Skeletal muscle satellite cell (primary cell): ENCODE measurements around the gene CLDN15.
A peak's percentile ranks its signal among the peaks of the same experiment; 100 is the strongest.
"Not testable (repeated sequence)": the region's sequence is repeated elsewhere in the genome, so short reads cannot be mapped to it uniquely, and the experiment has no call there.

ENCODE experiments used
- H3K27me3 ChIP-seq: 2 replicates; pipeline ENCODE4 v1.7.0; 2013; ENCODE audit warnings: low read length; ENCODE audit not compliant: control insufficient read depth, insufficient read depth
- H3K36me3 ChIP-seq: 2 replicates; pipeline ENCODE4 v1.7.0; 2013; ENCODE audit warnings: mild to moderate bottlenecking, control low read depth, low read length; ENCODE audit not compliant: insufficient read depth
- H3K4me1 ChIP-seq: 2 replicates; pipeline ENCODE4 v1.7.0; 2013; ENCODE audit warnings: low read length; ENCODE audit not compliant: control insufficient read depth, insufficient read depth
- H3K4me2 ChIP-seq: 2 replicates; pipeline ENCODE4 v1.7.0; 2013; ENCODE audit warnings: mild to moderate bottlenecking, low read length
- H3K4me3 ChIP-seq: 2 replicates; pipeline ENCODE4 v1.7.0; 2013; ENCODE audit warnings: low read length
- H3K9ac ChIP-seq: 2 replicates; pipeline ENCODE4 v1.7.0; 2013; ENCODE audit warnings: mild to moderate bottlenecking, low read depth, low read length, moderate library complexity
- H3K9me3 ChIP-seq: replicated peaks from 2 replicates; pipeline ENCODE4 v1.7.0; 2013; ENCODE audit warnings: mild to moderate bottlenecking, control low read depth, low read length

Gene CLDN15

DNA sequence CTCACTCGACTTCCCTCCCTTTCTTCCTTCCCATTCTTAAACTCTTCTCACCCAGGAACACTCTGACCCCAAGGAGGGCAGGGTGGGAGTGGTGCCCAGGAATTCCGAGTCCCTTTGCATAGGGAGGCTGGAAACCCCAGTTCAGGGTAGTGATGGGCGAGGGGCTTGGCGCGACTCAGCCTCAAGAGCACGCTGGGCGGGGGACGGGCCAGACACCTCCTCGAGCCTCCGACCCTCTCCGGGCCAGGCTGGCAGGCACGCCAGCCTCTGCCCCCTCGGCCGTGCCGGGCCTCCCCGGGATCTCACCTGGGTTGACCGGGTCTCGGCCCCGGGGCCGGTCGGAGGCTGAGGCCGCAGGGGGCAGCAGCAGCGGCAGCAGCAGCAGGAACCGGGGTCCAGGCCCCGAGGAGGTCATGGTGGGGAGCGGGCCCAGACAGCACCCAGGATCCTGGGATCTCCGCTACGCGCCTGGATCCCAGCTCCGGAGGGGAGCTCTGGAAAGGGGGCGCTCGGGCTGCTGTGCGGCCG lies 20.7 kb downstream of the CLDN15 start:
- Histone ChIP-seq H3K36me3 (peaks cover 21% of the 10 kb centered on the region), H3K9me3 (no peaks in the 10 kb centered on the region), H3K4me2 (peak overlapping the region; percentile 97), H3K27me3 (no peaks in the 10 kb centered on the region), H3K4me3 (peak overlapping the region; percentile 81), H3K9ac (peak overlapping the region; percentile 86), H3K4me1 (peaks cover 30% of the 10 kb centered on the region)

DNA sequence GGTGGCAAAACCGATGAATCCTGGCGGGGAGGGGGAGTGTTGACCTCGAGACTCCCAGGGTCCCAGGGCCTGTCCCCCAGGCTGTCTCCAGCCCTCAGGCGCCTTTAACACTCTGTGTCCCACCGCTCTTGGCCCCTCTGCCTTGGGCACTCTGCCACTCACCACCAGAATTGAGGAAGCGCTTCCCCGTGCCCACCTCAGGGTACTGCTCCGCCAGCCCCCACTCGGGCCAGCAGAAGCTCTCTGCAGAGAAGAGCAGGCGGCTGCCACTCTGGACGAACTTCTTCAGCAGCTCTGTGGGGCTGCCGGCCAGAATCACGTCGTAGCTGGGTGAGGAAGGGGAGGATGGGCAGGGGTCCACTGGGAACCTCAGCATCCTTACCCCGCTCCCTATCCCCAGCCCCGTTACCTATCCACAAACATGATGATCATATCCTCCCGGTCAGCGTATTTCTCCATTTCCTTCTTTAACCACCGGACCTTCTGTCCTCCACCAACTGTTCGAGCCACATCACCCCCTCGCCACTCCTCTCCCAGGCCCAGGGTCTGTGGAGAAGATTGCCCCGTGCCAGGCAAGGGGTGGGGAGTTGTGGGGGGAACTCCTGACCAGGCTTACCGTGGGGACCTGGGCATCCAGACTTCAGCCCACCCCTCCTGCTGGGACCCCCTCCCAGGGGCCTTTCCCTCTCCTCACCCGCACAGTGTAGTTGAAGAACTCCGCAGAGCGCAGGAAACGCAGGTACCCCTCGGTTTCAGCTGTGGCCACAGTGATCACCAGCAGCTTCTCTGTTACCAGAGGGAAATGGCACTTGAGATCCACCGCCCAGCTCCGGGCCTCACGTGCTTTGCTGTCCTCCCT lies 21.4 kb downstream of the CLDN15 start:
- Histone ChIP-seq H3K9ac (peak overlapping the region; percentile 86), H3K9me3 (no peaks in the 10 kb centered on the region), H3K36me3 (peaks cover 23% of the 10 kb centered on the region), H3K27me3 (no peaks in the 10 kb centered on the region), H3K4me1 (peaks cover 30% of the 10 kb centered on the region), H3K4me3 (peak overlapping the region; percentile 81), H3K4me2 (peak overlapping the region; percentile 97)

DNA sequence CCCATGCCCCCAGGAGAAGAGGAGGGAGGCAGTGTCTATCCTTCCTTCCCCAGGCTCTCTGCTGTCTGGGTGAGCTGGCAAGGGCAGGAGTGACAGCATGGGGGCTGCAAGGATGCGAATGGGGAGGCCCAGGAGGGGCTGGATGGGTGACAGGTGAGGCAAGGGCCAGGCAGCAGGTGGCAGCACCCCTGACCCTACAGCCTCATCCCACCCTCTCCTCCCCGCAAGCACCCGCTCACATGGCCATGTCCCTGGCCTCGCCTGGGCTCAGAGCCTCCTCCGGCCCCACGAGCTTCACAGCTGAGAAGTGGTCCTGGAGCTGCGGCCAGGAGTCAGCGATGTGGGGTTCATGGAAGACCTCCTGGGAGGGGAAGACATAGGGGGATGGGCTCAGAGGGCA lies 25.6 kb downstream of the CLDN15 start:
- no peak overlapping the region for H3K4me2 ChIP-seq
- peaks cover 21% of the 10 kb centered on the region for H3K4me1 ChIP-seq
- no peaks in the 10 kb centered on the region for H3K9me3 ChIP-seq
- H3K36me3 ChIP-seq = peaks cover 48% of the 10 kb centered on the region
- H3K9ac ChIP-seq = no peak overlapping the region
- no peak overlapping the region for H3K4me3 ChIP-seq
- H3K27me3 ChIP-seq = no peaks in the 10 kb centered on the region

DNA sequence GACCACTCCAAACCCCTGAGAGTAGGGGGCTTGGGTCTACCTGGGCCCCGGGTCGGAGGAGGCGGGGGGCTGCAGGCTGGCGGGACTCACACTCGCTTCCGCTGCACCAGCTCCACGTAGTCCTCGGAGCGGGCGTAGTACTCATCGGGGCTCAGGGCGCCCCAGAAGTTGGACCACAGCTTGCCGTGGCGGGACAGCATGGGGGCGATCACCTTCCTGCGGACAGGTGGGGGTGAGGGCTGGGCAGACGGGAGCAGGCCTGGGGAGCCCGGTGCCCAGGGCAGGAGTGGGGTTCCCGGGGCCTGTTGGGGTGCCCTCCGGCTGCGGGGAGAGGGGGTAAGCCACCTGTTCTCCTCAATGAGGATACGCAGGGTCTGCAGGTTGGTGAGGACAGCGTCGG lies 26.1 kb downstream of the CLDN15 start:
- Histone ChIP-seq H3K9ac (no peak overlapping the region), H3K36me3 (peaks cover 48% of the 10 kb centered on the region), H3K4me2 (no peak overlapping the region), H3K4me1 (peaks cover 20% of the 10 kb centered on the region), H3K4me3 (no peak overlapping the region), H3K27me3 (no peaks in the 10 kb centered on the region), H3K9me3 (no peaks in the 10 kb centered on the region)

DNA sequence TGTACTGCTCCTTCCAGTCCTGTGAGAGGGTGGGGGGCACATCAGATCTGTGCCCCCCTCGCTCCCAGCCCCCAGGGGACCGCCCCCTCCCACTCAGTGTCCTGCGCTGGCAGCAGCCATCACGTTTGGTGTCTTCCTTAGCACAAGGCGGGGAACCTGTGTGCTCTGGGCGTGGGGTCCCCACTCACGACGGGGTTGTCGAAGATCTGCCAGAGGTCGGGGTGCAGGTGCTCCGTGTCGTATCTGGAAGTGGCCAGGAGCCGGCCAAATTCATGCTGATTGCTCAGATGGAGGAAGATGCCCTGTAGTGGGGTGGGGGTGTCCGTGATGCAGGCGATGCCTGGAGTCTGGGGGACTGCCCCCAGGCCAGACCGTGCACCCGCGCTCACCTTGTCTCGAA lies 27.5 kb downstream of the CLDN15 start:
- Histone ChIP-seq H3K36me3 (peaks cover 51% of the 10 kb centered on the region), H3K9me3 (no peaks in the 10 kb centered on the region), H3K9ac (no peak overlapping the region), H3K4me2 (no peak overlapping the region), H3K4me3 (no peak overlapping the region), H3K4me1 (peaks cover 6% of the 10 kb centered on the region), H3K27me3 (no peaks in the 10 kb centered on the region)

DNA sequence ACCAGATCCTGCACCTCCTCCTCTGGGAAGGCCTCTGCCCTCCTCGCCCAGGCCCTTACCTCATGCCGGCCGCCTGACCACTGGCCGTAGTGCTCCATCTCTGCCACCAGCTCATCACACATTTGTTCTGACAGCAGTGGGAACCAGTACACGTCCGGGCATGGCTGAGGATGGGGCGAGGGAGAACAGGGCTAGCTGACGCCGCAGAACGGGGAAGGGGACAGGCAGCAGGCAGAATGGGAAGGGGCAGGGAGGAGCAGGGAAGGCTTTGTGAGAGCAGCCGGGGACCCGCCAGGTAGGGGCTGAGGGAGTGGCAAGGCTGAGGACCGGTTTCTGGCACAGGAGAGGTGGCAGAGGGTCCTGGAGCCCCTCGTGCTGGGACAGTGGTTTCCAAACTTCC lies 28.8 kb downstream of the CLDN15 start:
- H3K9me3 ChIP-seq = no peaks in the 10 kb centered on the region
- H3K4me1 ChIP-seq = no peaks in the 10 kb centered on the region
- H3K4me2 ChIP-seq = no peak overlapping the region
- H3K36me3 ChIP-seq = peaks cover 46% of the 10 kb centered on the region
- no peak overlapping the region for H3K4me3 ChIP-seq
- no peak overlapping the region for H3K9ac ChIP-seq
- H3K27me3 ChIP-seq = no peaks in the 10 kb centered on the region

DNA sequence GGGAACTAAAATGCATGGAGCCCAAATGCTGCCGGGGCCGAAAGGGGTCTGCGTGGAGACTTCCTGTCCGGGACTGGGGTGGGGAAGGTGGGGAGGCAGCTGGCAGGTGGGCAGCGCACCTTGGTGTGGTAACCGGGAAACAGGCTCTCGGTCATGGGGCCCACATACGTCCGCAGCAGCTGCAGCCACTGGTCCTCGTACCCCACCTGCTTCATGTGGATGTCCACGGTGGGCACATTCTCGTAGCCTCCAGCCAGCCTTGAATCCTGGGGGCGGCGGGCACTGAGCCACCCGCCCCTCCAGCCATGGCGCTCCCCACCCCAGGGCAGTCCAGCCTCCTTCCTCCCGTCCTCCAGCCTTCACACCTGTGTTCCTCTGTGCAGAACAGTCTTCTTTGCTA lies 30.1 kb downstream of the CLDN15 start:
- no peak overlapping the region for H3K4me2 ChIP-seq
- H3K9ac ChIP-seq = no peak overlapping the region
- no peaks in the 10 kb centered on the region for H3K9me3 ChIP-seq
- H3K4me1 ChIP-seq = no peaks in the 10 kb centered on the region
- peaks cover 37% of the 10 kb centered on the region for H3K36me3 ChIP-seq
- peaks cover 9% of the 10 kb centered on the region for H3K27me3 ChIP-seq
- H3K4me3 ChIP-seq = no peak overlapping the region

DNA sequence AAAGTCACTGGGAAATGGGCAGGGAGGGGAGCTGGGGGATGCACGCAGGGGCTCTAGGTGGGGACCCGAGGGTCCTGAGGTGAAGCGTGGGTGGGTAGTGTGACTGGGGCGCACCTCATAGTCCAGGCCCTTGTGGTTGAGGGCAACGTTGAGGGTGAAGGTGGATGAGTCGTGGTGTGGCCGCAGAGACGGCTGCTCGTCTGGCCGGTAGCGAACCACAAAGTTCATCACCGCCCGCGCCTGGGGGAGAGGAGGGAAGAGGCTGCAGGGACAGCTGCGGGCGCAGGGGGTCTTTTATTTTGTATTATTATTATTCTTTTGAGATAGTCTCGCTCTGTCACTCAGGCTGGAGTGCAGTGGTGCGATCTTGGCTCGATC lies 30.9 kb downstream of the CLDN15 start:
- Histone ChIP-seq H3K9me3 (no peaks in the 10 kb centered on the region), H3K4me1 (peaks cover 6% of the 10 kb centered on the region), H3K4me2 (no peak overlapping the region), H3K36me3 (peaks cover 35% of the 10 kb centered on the region), H3K4me3 (no peak overlapping the region), H3K27me3 (peaks cover 17% of the 10 kb centered on the region), H3K9ac (no peak overlapping the region)

DNA sequence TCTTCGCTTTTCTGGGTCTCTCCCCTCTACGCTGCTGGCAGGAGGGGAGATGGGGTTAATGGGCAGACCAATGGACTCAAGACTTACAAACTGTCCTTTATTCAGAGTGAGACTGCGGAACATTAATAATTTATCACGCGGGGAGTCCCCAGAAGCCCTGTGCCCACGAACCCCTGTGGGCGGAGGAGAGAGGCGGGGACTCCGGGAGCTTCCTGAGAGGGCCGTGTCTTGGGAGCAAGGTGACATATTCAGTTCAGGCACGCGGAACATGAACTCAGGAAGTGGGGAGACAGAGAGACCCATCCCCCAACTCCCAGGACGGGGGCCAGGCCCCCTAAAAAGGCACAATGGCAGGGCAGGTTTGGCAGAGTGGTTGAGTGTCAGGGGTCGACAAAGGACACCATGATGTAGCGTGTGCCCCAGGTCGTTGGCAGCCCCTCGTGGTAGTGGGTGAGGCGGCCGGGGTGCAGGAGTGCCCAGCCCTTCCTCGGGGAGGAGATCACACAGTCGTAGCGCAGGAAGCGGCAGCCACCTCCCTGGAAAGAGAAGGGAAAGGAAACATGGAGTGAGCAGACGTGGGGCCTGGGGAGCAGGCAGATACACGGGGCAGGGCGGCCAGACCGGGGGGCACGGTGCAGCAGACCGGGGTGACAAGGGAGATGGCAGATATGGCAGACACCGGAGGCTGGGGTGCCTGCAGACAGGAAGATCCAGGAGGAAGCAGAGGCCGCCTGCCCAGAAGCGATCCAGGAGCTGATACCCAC lies 31.5 kb downstream of the CLDN15 start:
- Histone ChIP-seq H3K4me3 (no peak overlapping the region), H3K4me2 (no peak overlapping the region), H3K9me3 (no peaks in the 10 kb centered on the region), H3K27me3 (peaks cover 20% of the 10 kb centered on the region), H3K9ac (no peak overlapping the region), H3K4me1 (peaks cover 7% of the 10 kb centered on the region), H3K36me3 (peaks cover 32% of the 10 kb centered on the region)

DNA sequence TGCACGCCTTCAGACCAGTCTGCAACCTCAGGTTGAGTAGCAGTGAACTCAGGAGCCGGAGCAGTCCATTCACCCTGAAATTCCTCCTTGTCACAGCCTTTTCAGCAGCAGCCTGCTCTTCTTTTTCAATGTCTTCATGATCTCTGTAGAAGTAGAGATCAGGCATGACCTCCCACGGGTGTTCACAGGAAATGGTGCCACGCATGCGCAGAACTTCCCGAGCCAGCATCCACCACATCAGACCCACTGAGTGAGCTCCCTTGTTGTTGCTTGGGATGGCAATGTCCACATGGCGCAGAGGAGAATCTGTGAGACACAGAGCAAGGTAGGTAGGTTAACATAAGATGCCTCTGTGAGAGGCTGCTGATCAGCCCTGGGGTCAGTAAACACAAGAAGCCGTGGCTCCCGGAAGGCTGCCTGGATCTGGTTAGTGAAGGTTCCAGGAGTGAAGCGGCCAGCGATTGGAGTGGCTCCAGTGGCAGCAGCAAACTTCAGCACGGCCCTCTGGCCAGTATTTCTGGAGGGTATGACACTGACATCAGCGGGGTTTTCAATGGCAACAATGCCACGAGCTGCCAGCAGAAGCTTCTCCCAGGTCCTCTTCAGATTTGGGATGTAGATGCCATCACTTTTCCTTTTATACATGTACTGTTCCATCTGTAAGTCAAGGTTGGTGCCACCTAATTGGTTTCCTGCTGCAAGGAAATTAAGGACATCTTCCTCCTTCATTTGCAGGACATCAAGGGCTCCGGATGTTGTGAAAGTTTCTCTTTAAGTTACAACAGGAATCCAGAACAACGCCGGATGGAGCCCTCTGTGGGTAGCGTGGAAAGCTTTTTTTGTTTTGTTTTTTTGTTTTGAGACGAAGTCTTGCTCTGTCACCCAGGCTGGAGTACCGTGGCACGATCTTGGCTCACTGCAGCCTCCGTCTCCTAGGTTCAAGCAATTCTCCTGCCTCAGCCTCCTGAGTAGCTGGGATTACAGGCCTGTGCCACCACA lies 33.6 kb downstream of the CLDN15 start:
- Histone ChIP-seq H3K27me3 (peaks cover 33% of the 10 kb centered on the region), H3K4me2 (peak overlapping the region; percentile 8), H3K36me3 (peaks cover 18% of the 10 kb centered on the region)
- H3K4me3 ChIP-seq, H3K4me1 ChIP-seq, H3K9ac ChIP-seq, H3K9me3 ChIP-seq: not testable (repeated sequence)

DNA sequence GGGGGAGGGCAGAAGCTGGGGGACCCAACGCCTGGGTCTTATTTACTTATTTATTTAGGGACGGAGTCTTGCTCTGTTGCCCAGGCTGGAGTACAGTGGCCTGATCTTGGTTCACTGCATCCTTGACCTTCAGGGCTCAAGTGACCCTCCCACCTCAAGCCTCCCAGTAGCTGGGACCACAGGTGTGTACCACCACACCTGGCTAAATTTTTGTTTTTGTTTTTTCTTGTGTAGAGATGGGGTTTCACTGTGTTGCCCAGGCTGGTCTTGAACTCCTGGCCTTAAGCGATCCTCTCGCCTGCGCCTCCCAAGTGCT lies 35.0 kb downstream of the CLDN15 start:
- H3K9me3 ChIP-seq = no peaks in the 10 kb centered on the region
- peaks cover 7% of the 10 kb centered on the region for H3K4me1 ChIP-seq
- H3K9ac ChIP-seq = no peak overlapping the region
- H3K4me2 ChIP-seq = no peak overlapping the region
- peaks cover 13% of the 10 kb centered on the region for H3K36me3 ChIP-seq
- H3K27me3 ChIP-seq = peaks cover 33% of the 10 kb centered on the region
- H3K4me3 ChIP-seq = no peak overlapping the region
